ENCODE measurements around the gene COX8A.

COX8A gene, protein sequence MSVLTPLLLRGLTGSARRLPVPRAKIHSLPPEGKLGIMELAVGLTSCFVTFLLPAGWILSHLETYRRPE

DNA sequence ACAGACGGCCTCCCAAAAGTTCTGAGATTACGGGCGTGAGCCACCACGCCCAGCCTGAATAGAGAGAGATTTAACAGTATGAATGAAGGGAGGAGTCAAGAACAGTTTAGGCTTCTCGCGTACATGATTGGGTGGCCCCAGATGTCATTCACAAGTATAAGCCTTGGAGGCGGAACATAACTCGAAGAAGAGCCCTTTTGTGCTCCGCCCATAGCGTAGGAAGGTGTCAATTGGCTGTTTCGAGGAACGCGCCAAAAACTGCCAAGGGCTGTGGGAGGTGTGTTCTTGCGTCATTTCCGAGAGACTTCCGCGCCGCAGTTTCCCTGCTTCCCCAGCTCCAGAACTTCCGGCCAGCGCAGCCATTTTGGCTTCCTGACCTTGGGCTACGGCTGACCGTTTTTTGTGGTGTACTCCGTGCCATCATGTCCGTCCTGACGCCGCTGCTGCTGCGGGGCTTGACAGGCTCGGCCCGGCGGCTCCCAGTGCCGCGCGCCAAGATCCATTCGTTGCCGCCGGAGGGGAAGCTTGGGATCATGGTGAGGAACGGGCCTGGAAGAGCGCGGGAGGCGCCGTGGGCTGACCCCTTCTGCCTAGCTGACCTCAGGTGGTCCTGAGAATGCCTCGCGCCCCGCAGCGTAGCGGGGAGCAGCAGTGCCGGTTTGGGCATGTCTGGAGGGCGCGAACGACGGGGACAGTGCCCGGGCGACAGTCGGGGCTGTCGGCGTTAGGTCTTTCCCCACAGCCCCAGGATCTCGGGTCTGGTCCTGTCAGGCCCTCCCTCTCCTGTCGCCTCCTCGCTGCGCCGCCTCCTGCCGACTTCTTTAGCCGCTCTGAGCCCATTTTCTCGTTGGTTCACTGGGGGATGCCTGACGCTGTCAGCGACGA, at the start of gene COX8A:
TSS of gene COX8A (plus strand) at position 362 of the 885 bp plus-strand sequence. CDS start at position 423, 61 bp downstream.
- peak within 1 kb of the TSS; percentile 95 for H3K4me3 ChIP-seq (replicated peaks; ENCODE audit: low read depth, low read length)
- peak; percentile 100 for DNase-seq (ENCODE audit: low read depth)
- TF ChIP-seq, protein P1, sequence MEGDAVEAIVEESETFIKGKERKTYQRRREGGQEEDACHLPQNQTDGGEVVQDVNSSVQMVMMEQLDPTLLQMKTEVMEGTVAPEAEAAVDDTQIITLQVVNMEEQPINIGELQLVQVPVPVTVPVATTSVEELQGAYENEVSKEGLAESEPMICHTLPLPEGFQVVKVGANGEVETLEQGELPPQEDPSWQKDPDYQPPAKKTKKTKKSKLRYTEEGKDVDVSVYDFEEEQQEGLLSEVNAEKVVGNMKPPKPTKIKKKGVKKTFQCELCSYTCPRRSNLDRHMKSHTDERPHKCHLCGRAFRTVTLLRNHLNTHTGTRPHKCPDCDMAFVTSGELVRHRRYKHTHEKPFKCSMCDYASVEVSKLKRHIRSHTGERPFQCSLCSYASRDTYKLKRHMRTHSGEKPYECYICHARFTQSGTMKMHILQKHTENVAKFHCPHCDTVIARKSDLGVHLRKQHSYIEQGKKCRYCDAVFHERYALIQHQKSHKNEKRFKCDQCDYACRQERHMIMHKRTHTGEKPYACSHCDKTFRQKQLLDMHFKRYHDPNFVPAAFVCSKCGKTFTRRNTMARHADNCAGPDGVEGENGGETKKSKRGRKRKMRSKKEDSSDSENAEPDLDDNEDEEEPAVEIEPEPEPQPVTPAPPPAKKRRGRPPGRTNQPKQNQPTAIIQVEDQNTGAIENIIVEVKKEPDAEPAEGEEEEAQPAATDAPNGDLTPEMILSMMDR (IDR thresholded peaks at IDR 0.05; ENCODE audit: low read length, missing control alignments): peak; percentile 11

DNA sequence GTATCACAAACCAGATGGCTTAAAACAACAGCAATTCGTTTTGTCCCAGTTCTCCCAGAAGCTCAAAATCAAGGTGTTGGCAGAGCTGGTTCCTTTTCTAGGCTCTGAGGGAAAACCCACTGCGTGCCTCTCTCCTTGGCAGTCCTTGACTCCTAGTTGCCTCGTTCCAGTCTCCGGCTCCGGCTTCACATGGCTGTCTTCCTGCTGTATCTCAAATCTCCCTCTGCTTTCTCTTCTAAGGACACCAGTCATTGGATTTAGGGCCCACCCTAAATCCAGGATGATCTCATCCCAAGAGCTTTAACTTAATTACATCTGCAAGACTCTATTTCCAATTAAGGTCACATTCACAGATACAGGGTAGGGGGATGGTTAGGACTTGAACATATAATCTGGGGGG, 44.8 kb upstream of the COX8A start:
- TF ChIP-seq, protein P1 (IDR thresholded peaks at IDR 0.05; ENCODE audit: low read length, missing control alignments): no peak
- no peak for DNase-seq (ENCODE audit: low read depth)
- no peak overlapping the region for H3K4me3 ChIP-seq (replicated peaks; ENCODE audit: low read depth, low read length)

DNA sequence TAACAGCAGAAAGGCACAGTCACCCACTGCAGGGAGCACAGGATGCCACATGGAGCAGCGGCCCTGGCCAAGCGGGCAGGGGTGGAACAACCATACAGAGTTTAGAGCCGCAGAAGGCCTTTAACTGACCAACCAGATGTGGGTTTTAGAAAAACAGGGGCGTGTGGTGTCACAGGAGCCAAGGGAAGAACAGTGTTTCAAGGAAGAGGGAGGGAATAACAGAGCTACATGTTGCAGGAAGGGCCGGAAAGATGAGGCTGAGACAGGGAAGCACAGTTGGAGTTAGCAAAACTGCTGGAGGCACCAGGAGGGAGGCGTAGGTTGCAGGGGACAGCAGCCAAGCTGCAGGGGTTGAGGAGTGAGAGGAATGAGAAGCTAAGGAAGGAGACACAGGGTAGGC, 43.4 kb upstream of the COX8A start:
- TF ChIP-seq, protein P1 (IDR thresholded peaks at IDR 0.05; ENCODE audit: low read length, missing control alignments): no peak
- DNase-seq (ENCODE audit: low read depth): no peak
- no peak overlapping the region for H3K4me3 ChIP-seq (replicated peaks; ENCODE audit: low read depth, low read length)

DNA sequence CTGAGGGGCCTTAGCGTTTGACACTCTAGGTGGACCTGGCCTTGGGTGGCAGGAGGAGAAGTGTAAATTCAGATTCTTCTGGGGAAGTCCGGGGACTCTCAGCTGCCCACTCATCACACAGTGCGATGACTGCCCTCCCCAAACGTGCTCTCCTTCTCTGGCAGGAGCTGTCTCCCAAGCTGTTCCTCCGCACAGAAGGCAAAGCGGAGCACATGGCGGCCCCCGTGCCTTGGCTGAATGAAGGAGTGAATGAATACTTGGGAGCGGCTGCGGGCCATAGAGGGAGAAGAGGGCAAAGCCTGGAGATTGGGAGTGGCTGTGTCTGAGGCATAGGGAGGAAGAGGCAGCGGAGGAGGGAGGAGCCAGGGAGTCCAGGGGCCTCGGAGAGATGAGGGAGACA, 42.5 kb upstream of the COX8A start:
- TF ChIP-seq, protein P1 (IDR thresholded peaks at IDR 0.05; ENCODE audit: low read length, missing control alignments): no peak
- no peak overlapping the region for H3K4me3 ChIP-seq (replicated peaks; ENCODE audit: low read depth, low read length)
- no peak for DNase-seq (ENCODE audit: low read depth)

DNA sequence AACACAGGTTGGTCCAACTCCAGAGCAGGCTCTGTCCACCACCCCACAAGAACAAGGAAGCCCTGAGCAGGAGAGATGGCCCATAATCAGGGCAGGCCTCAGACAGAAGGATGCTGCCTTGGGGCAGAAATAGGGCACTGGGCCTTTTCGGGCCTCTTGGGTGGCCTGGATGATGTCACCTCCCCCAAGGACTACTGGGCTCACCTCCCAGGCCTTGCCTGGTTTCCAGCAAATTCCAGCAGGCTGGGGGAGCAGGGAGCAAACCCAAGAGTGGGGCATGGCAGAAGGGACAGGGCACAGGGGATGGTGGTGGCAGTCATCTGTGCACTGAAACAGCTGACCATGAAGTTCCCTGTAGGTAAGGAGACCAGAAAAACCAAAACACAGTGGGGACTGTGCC, 41.0 kb upstream of the COX8A start:
- TF ChIP-seq, protein P1 (IDR thresholded peaks at IDR 0.05; ENCODE audit: low read length, missing control alignments): no peak
- H3K4me3 ChIP-seq (replicated peaks; ENCODE audit: low read depth, low read length): no peak overlapping the region
- DNase-seq (ENCODE audit: low read depth): no peak

DNA sequence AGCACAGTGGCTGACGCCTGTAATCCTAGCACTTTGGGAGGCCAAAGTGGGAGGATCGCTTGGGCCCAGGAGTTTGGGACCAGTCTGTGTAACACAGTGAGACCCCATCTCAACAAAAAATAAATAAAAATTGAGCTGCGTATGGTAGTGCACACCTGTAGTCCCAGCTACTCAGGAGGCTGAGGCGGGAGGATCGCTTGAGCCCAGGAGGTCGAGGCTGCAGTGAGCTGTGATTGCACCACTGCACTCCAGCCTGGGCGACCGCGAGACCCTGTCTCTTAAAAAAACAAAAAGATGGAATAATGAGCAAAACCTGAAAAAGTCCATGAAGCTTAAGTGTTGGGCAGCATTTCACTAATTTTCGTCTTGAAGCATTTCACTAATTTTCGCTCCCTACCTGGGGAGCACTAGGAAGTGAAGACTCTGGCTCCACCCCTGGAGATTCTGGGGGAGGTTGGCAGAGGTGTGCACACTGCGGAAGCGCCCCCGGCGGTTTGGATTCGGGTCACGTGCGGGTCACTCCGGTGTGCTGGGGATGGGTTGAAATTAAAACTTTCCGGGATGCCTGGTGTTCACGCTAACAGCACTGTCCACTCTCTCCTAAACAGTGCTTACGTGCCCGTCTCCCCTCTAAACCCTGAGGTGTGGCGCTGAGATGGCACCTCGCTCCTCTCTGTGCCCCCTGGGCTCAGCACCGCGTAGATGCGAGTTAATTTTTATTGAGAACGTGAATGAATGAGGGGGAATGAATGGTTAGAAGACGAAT, 36.5 kb upstream of the COX8A start:
- TF ChIP-seq, protein P1 (IDR thresholded peaks at IDR 0.05; ENCODE audit: low read length, missing control alignments): no peak
- peak overlapping the region; percentile 89 for H3K4me3 ChIP-seq (replicated peaks; ENCODE audit: low read depth, low read length)
- no peak for DNase-seq (ENCODE audit: low read depth)
